WTC11 (cell line): ENCODE data around the gene MMP23B. TPM values are rescaled to one million over a fixed set of nuclear protein-coding genes. Genes with fewer than 3 reads are reported as not detected.

Experiments
- ATAC-seq: fragments of 200-7000 bp; cut with Tn5 transposase; 2 replicates; pipeline ENCODE4 v1.10.0; 2021; ENCODE audit warnings: mild to moderate bottlenecking, moderate library complexity
- CTCF ChIA-PET: fragments of 300-600 bp; sonication (Branson Sonifier 250); formaldehyde crosslinking; loops from one replicate; lab custom pipeline; 2021; ENCODE audit warnings: antibody characterized with exemption; lab: Charles Lee
- POLR2A ChIA-PET: fragments of 350-600 bp; sonication (Branson Sonifier 250); formaldehyde crosslinking; loops from one replicate; lab custom pipeline; 2021; ENCODE audit warnings: antibody characterized with exemption; lab: Charles Lee
- DNase-seq: peaks from one replicate; pipeline ENCODE4 v3.0.0; 2021; ENCODE audit warnings: low spot score
- H3K27ac Mint-ChIP-seq: 2 replicates; pipeline ENCODE4 v1.8.0; 2021; ENCODE audit warnings: mixed read lengths
- H3K27me3 Mint-ChIP-seq: 2 replicates; pipeline ENCODE4 v1.8.0; 2021; ENCODE audit warnings: low read depth, mild to moderate bottlenecking, moderate library complexity, mixed read lengths
- H3K36me3 Mint-ChIP-seq: 2 replicates; pipeline ENCODE4 v1.8.0; 2021; ENCODE audit warnings: mixed read lengths
- H3K4me1 Mint-ChIP-seq: 2 replicates; pipeline ENCODE4 v1.8.0; 2022; ENCODE audit warnings: mixed read lengths
- H3K4me3 Mint-ChIP-seq: 2 replicates; pipeline ENCODE4 v1.8.0; 2021; ENCODE audit warnings: mild to moderate bottlenecking, moderate library complexity, mixed read lengths
- H3K9me3 Mint-ChIP-seq: 2 replicates; pipeline ENCODE4 v1.8.0; 2021; ENCODE audit warnings: mixed read lengths
- ATF1 ChIP-seq: sonication (generic); formaldehyde crosslinking; IDR thresholded peaks from 2 replicates; pipeline ENCODE4 v1.8.1; 2023; ENCODE audit warnings: mild to moderate bottlenecking, moderate library complexity, missing genetic modification reagents
- FOXJ3 ChIP-seq: sonication (generic); formaldehyde crosslinking; IDR thresholded peaks from 2 replicates; pipeline ENCODE4 v1.9.0; 2021; ENCODE audit warnings: missing genetic modification reagents, mild to moderate bottlenecking, borderline replicate concordance
- JAZF1 ChIP-seq: fragments of 250-450 bp; sonication (Bioruptor Pico); IDR thresholded peaks from 2 replicates; pipeline ENCODE4 v1.9.0; 2021; ENCODE audit warnings: moderate library complexity, mild to moderate bottlenecking, inconsistent platforms
- KAT7 ChIP-seq: sonication (generic); formaldehyde crosslinking; IDR thresholded peaks from 2 replicates; pipeline ENCODE4 v1.8.1; 2023; ENCODE audit warnings: missing genetic modification reagents, mild to moderate bottlenecking, borderline replicate concordance
- OVOL2 ChIP-seq: fragments of 250-450 bp; sonication (Bioruptor Pico); IDR thresholded peaks from 2 replicates; pipeline ENCODE4 v1.9.0; 2021; ENCODE audit warnings: mild to moderate bottlenecking, borderline replicate concordance
- TEAD4 ChIP-seq: sonication (generic); formaldehyde crosslinking; IDR thresholded peaks from 2 replicates; pipeline ENCODE4 v1.8.0; 2022; ENCODE audit warnings: mild to moderate bottlenecking, missing genetic modification reagents
- ZNF138 ChIP-seq: sonication (generic); formaldehyde crosslinking; conservative IDR thresholded peaks from 2 replicates; pipeline ENCODE4 v1.8.1; 2022; ENCODE audit warnings: mild to moderate bottlenecking, moderate library complexity, missing genetic modification reagents
- ZNF219 ChIP-seq: sonication (generic); formaldehyde crosslinking; IDR thresholded peaks from 2 replicates; pipeline ENCODE4 v1.8.0; 2023; ENCODE audit warnings: missing genetic modification reagents, mild to moderate bottlenecking, borderline replicate concordance
- ZNF423 ChIP-seq: fragments of 250-450 bp; sonication (Bioruptor Pico); IDR thresholded peaks from 2 replicates; pipeline ENCODE4 v2.1.2; 2022; ENCODE audit warnings: mild to moderate bottlenecking, moderate library complexity
- total RNA-seq: library from RNA; stranded (reverse); gene quantifications from 3 replicates; pipeline ENCODE4 v1.2.3, GENCODE V29; 2021
- TF ChIP-seq, protein P1 (sequence below): sonication (generic); formaldehyde crosslinking; IDR thresholded peaks from 2 replicates; pipeline ENCODE4 v1.8.1; 2022; ENCODE audit warnings: missing genetic modification reagents, borderline replicate concordance
- TF ChIP-seq, protein P2 (sequence below): sonication (generic); formaldehyde crosslinking; conservative IDR thresholded peaks from 2 replicates; pipeline ENCODE4 v1.8.1; 2022; ENCODE audit warnings: mild to moderate bottlenecking, missing genetic modification reagents
- TF ChIP-seq, protein P3 (sequence below): sonication (generic); formaldehyde crosslinking; conservative IDR thresholded peaks from 2 replicates; pipeline ENCODE4 v1.8.1; 2023; ENCODE audit warnings: mild to moderate bottlenecking, low read depth, missing genetic modification reagents, moderate library complexity
- TF ChIP-seq, protein P4 (sequence below): fragments of 250-450 bp; sonication (Bioruptor Pico); IDR thresholded peaks from 2 replicates; pipeline ENCODE4 v1.9.0; 2021; ENCODE audit warnings: mild to moderate bottlenecking
- TF ChIP-seq, protein P5 (sequence below): sonication (generic); formaldehyde crosslinking; IDR thresholded peaks from 2 replicates; pipeline ENCODE4 v1.8.1; 2022; ENCODE audit warnings: mild to moderate bottlenecking, missing genetic modification reagents, moderate library complexity, borderline replicate concordance
- TF ChIP-seq, protein P6 (sequence below): fragments of 250-450 bp; sonication (Bioruptor Pico); conservative IDR thresholded peaks from 2 replicates; pipeline ENCODE4 v1.9.0; 2021; ENCODE audit warnings: mild to moderate bottlenecking
- TF ChIP-seq, protein P7 (sequence below): sonication (generic); formaldehyde crosslinking; IDR thresholded peaks from 2 replicates; pipeline ENCODE4 v1.8.0; 2022; ENCODE audit warnings: missing genetic modification reagents
- TF ChIP-seq, protein P8 (sequence below): sonication (generic); formaldehyde crosslinking; IDR thresholded peaks from 2 replicates; pipeline ENCODE4 v1.8.0; 2023; ENCODE audit warnings: missing genetic modification reagents
- TF ChIP-seq, protein P9 (sequence below): sonication (generic); formaldehyde crosslinking; IDR thresholded peaks from 2 replicates; pipeline ENCODE4 v1.8.0; 2022; ENCODE audit warnings: mild to moderate bottlenecking, missing genetic modification reagents
- TF ChIP-seq, protein P10 (sequence below): fragments of 250-450 bp; sonication (Bioruptor Pico); IDR thresholded peaks from 2 replicates; pipeline ENCODE4 v1.8.0; 2021; ENCODE audit warnings: mild to moderate bottlenecking

Gene MMP23B
- total RNA-seq, 1 experiment from 2014 or later: 20.0 TPM

DNA sequence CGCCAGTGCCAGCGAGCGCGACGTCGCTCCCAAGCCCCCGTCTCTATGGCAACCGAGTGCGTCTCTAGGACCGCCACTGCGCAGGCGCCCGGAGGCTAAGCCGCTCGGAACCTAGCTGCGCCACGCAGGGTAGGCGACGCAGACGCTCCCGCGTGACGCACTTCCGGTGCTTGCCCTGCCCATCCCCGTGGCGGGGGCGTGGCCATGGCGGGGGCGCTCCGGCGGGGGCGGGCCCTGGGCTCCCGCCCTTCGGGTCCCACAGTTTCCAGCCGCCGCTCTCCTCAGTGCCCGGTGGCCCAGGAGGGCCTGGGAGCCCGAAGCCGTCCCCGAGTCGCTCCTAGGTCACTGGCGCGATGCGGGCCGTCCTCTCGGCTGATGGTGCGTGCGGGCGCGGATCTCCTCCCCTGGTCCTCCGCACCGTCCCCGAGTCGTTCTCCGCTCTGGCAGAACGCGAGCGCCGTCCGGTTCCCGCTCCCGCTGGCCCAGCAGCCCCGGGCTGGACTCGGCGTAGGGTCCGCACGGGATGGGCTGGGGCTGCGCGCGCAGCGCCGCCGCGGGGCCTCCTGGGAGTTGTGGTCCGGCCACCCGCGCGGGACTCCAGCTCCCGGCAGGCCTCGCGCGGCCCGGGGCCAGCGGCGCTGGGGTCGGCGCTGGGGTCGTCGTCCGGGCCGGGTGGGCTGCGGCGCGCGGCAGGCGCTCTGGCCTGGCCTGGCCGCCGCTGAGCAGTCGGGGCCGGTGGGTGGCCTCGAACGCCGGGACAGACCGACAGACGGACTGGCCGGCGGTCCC, 16.5 kb upstream of the MMP23B start, which contains the start of gene MIB2:
MIB2 (plus strand) TSS at position 245 of the 789 bp plus-strand sequence. CDS start 7,953 bp downstream, outside the sequence.
- ChIA-PET CTCF (interaction anchor here (0.6 to 2.4 kb wide), 7 partner anchors 11 to 111 kb away, joined by 3 to 7 read pairs (median 4); no protein-coding TSS in a partner anchor), POLR2A (interaction anchor here (0.6 to 1.5 kb wide), 3 partner anchors 14 to 268 kb away, joined by 3 to 7 read pairs (median 7); no protein-coding TSS in a partner anchor)
- peak within 1 kb of the TSS; percentile 91 for H3K4me3 Mint-ChIP-seq
- H3K9me3 Mint-ChIP-seq: no peaks in the 10 kb centered on the region
- 0 out of 2 replicates have a peak, but pooled peaks cover 5% of the 10 kb centered on the region for H3K36me3 Mint-ChIP-seq
- peaks cover 18% of the 10 kb centered on the region for H3K4me1 Mint-ChIP-seq
- peak; percentile 86 for ATAC-seq
- peak; percentile 97 for DNase-seq
- no peaks in the 10 kb centered on the region for H3K27me3 Mint-ChIP-seq
- peak within 1 kb of the TSS; percentile 73 for H3K27ac Mint-ChIP-seq
- TF ChIP-seq KAT7 (CRISPR knock-in tag) (peak; percentile 82; the same call in 1 of the 2 replicates), ZNF138 (CRISPR knock-in tag) (no peak), ZNF423 (CRISPR knock-in tag) (no peak), ATF1 (CRISPR knock-in tag) (no peak), FOXJ3 (CRISPR knock-in tag) (no peak), TEAD4 (CRISPR knock-in tag) (no peak), ZNF219 (CRISPR knock-in tag) (no peak), JAZF1 (CRISPR knock-in tag) (no peak), OVOL2 (CRISPR knock-in tag) (no peak)
- TF ChIP-seq, protein P1, sequence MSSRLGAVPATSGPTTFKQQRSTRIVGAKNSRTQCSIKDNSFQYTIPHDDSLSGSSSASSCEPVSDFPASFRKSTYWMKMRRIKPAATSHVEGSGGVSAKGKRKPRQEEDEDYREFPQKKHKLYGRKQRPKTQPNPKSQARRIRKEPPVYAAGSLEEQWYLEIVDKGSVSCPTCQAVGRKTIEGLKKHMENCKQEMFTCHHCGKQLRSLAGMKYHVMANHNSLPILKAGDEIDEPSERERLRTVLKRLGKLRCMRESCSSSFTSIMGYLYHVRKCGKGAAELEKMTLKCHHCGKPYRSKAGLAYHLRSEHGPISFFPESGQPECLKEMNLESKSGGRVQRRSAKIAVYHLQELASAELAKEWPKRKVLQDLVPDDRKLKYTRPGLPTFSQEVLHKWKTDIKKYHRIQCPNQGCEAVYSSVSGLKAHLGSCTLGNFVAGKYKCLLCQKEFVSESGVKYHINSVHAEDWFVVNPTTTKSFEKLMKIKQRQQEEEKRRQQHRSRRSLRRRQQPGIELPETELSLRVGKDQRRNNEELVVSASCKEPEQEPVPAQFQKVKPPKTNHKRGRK (CRISPR knock-in tag): no peak
- TF ChIP-seq, protein P2, sequence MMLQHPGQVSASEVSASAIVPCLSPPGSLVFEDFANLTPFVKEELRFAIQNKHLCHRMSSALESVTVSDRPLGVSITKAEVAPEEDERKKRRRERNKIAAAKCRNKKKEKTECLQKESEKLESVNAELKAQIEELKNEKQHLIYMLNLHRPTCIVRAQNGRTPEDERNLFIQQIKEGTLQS (CRISPR knock-in tag): no peak
- TF ChIP-seq, protein P3, sequence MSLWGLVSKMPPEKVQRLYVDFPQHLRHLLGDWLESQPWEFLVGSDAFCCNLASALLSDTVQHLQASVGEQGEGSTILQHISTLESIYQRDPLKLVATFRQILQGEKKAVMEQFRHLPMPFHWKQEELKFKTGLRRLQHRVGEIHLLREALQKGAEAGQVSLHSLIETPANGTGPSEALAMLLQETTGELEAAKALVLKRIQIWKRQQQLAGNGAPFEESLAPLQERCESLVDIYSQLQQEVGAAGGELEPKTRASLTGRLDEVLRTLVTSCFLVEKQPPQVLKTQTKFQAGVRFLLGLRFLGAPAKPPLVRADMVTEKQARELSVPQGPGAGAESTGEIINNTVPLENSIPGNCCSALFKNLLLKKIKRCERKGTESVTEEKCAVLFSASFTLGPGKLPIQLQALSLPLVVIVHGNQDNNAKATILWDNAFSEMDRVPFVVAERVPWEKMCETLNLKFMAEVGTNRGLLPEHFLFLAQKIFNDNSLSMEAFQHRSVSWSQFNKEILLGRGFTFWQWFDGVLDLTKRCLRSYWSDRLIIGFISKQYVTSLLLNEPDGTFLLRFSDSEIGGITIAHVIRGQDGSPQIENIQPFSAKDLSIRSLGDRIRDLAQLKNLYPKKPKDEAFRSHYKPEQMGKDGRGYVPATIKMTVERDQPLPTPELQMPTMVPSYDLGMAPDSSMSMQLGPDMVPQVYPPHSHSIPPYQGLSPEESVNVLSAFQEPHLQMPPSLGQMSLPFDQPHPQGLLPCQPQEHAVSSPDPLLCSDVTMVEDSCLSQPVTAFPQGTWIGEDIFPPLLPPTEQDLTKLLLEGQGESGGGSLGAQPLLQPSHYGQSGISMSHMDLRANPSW (CRISPR knock-in tag): no peak
- TF ChIP-seq, protein P4, sequence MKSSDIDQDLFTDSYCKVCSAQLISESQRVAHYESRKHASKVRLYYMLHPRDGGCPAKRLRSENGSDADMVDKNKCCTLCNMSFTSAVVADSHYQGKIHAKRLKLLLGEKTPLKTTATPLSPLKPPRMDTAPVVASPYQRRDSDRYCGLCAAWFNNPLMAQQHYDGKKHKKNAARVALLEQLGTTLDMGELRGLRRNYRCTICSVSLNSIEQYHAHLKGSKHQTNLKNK: no peak
- TF ChIP-seq, protein P5, sequence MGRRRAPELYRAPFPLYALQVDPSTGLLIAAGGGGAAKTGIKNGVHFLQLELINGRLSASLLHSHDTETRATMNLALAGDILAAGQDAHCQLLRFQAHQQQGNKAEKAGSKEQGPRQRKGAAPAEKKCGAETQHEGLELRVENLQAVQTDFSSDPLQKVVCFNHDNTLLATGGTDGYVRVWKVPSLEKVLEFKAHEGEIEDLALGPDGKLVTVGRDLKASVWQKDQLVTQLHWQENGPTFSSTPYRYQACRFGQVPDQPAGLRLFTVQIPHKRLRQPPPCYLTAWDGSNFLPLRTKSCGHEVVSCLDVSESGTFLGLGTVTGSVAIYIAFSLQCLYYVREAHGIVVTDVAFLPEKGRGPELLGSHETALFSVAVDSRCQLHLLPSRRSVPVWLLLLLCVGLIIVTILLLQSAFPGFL (CRISPR knock-in tag): no peak
- TF ChIP-seq, protein P6, sequence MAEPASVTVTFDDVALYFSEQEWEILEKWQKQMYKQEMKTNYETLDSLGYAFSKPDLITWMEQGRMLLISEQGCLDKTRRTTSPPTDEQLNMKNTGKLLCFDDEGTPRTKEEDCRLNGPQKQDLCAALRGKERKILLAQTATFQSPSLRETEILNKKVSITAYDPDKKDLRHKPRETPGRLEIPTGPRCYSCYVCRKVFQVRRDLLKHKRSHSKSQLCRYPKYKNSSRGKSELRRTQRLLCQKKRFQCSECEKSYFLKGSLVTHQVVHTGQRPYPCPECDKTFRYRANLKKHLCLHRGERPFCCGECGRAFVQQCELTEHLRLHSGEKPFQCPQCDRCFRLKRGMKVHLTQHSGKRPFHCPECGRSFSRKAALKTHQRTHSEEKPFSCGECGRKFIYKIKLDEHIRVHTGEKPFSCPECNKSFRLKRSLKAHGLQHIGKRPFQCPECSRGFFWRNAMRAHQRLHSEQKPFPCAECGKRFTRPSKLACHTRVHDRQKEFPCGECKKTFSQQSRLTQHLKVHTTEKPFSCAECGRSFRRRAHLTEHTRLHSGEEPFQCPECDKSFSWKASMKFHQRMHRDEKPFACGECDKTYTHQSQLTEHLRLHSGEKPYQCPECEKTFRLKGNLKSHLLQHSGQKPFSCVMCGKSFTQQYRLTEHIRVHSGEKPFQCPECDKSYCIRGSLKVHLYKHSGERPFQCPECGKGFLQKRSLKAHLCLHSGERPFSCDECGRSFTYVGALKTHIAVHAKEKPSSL (CRISPR knock-in tag): no peak
- TF ChIP-seq, protein P7, sequence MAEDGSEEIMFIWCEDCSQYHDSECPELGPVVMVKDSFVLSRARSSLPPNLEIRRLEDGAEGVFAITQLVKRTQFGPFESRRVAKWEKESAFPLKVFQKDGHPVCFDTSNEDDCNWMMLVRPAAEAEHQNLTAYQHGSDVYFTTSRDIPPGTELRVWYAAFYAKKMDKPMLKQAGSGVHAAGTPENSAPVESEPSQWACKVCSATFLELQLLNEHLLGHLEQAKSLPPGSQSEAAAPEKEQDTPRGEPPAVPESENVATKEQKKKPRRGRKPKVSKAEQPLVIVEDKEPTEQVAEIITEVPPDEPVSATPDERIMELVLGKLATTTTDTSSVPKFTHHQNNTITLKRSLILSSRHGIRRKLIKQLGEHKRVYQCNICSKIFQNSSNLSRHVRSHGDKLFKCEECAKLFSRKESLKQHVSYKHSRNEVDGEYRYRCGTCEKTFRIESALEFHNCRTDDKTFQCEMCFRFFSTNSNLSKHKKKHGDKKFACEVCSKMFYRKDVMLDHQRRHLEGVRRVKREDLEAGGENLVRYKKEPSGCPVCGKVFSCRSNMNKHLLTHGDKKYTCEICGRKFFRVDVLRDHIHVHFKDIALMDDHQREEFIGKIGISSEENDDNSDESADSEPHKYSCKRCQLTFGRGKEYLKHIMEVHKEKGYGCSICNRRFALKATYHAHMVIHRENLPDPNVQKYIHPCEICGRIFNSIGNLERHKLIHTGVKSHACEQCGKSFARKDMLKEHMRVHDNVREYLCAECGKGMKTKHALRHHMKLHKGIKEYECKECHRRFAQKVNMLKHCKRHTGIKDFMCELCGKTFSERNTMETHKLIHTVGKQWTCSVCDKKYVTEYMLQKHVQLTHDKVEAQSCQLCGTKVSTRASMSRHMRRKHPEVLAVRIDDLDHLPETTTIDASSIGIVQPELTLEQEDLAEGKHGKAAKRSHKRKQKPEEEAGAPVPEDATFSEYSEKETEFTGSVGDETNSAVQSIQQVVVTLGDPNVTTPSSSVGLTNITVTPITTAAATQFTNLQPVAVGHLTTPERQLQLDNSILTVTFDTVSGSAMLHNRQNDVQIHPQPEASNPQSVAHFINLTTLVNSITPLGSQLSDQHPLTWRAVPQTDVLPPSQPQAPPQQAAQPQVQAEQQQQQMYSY: no peak; the same call in 1 of the 2 replicates
- TF ChIP-seq, protein P8, sequence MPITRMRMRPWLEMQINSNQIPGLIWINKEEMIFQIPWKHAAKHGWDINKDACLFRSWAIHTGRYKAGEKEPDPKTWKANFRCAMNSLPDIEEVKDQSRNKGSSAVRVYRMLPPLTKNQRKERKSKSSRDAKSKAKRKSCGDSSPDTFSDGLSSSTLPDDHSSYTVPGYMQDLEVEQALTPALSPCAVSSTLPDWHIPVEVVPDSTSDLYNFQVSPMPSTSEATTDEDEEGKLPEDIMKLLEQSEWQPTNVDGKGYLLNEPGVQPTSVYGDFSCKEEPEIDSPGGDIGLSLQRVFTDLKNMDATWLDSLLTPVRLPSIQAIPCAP: no peak
- TF ChIP-seq, protein P9, sequence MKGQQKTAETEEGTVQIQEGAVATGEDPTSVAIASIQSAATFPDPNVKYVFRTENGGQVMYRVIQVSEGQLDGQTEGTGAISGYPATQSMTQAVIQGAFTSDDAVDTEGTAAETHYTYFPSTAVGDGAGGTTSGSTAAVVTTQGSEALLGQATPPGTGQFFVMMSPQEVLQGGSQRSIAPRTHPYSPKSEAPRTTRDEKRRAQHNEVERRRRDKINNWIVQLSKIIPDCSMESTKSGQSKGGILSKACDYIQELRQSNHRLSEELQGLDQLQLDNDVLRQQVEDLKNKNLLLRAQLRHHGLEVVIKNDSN: peak; percentile 36
- TF ChIP-seq, protein P10, sequence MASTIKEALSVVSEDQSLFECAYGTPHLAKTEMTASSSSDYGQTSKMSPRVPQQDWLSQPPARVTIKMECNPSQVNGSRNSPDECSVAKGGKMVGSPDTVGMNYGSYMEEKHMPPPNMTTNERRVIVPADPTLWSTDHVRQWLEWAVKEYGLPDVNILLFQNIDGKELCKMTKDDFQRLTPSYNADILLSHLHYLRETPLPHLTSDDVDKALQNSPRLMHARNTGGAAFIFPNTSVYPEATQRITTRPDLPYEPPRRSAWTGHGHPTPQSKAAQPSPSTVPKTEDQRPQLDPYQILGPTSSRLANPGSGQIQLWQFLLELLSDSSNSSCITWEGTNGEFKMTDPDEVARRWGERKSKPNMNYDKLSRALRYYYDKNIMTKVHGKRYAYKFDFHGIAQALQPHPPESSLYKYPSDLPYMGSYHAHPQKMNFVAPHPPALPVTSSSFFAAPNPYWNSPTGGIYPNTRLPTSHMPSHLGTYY (CRISPR knock-in tag): no peak
